DOHH2 (cell line): ENCODE results near the gene OR10H4.

Source experiments
- CTCF ChIP-seq: fragments of 200-600 bp; sonication (generic); IDR thresholded peaks from one replicate; pipeline ENCODE4 v1.5.1; 2014; ENCODE audit warnings: antibody characterized with exemption, mild to moderate bottlenecking, low read depth, low read length; ENCODE audit not compliant: poor library complexity, severe bottlenecking
- EZH2phosphoT487 ChIP-seq: fragments of 200-600 bp; sonication (generic); IDR thresholded peaks from 2 replicates; pipeline ENCODE4 v1.6.1; 2017; ENCODE audit warnings: borderline replicate concordance, mild to moderate bottlenecking, antibody characterized with exemption, low read length, moderate library complexity, mixed read lengths

GRCh38 chr19:15913384-15913783 lies 35.4 kb upstream of the OR10H4 start:
- no peak for TF ChIP-seq EZH2phosphoT487
- TF ChIP-seq CTCF, result no peak
